IMR-90 (cell line): ENCODE data around the gene HAND2. TPM values are rescaled to one million over a fixed set of nuclear protein-coding genes. Genes with fewer than 3 reads are reported as not detected.

ENCODE experiments used
- ATAC-seq: fragments of 200-7000 bp; cut with Tn5 transposase; 2 replicates; pipeline ENCODE4 v1.9.1; 2020; ENCODE audit warnings: low read depth, mild to moderate bottlenecking, moderate library complexity
- BruUV-seq: library from RNA; stranded (reverse); fragments of 400-500 nt; replicated peaks from 2 replicates; lab custom pipeline; 2021; lab: Mats Ljungman, UMichigan
- CTCF ChIA-PET: fragments of 300-600 bp; formaldehyde crosslinking; extraction: SDS; loops from one replicate; lab custom pipeline; 2021; ENCODE audit warnings: antibody characterized with exemption; lab: Yijun Ruan, JAX
- POLR2A ChIA-PET: fragments of 300-600 bp; sonication (Branson Sonifier 250); formaldehyde crosslinking; loops from one replicate; lab custom pipeline; 2022; ENCODE audit warnings: antibody characterized with exemption; ENCODE audit not compliant: unreplicated experiment; lab: Charles Lee
- DNase-seq: peaks from one replicate; pipeline ENCODE4 v3.0.0; 2013
- H2AFZ ChIP-seq: replicated peaks from 2 replicates; pipeline ENCODE3; 2013; ENCODE audit warnings: low read length, mild to moderate bottlenecking; ENCODE audit not compliant: poor library complexity
- H2AK5ac ChIP-seq: 2 replicates; pipeline ENCODE4 v1.6.1; 2013; ENCODE audit warnings: low read depth, low read length, inconsistent platforms
- H2AK9ac ChIP-seq: replicated peaks from 2 replicates; pipeline ENCODE3; 2013; ENCODE audit warnings: mild to moderate bottlenecking, low read depth, low read length, moderate library complexity; ENCODE audit not compliant: poor library complexity
- H2BK120ac ChIP-seq: 2 replicates; pipeline ENCODE4 v1.6.1; 2013; ENCODE audit warnings: low read depth, low read length, inconsistent platforms
- H2BK15ac ChIP-seq: 3 replicates; pipeline ENCODE4 v1.6.1; 2013; ENCODE audit warnings: low read depth, low read length, inconsistent platforms
- H2BK20ac ChIP-seq: 2 replicates; pipeline ENCODE4 v1.6.1; 2013; ENCODE audit warnings: low read depth, mild to moderate bottlenecking, inconsistent platforms, low read length, moderate library complexity
- H2BK5ac ChIP-seq: 2 replicates; pipeline ENCODE4 v1.6.1; 2013; ENCODE audit warnings: mild to moderate bottlenecking, low read depth, low read length, inconsistent platforms; ENCODE audit not compliant: poor library complexity, severe bottlenecking
- H3K14ac ChIP-seq: replicated peaks from 2 replicates; pipeline ENCODE4 v1.6.1; 2013; ENCODE audit warnings: low read depth, low read length, inconsistent platforms
- H3K18ac ChIP-seq: 2 replicates; pipeline ENCODE4 v1.6.1; 2013; ENCODE audit warnings: low read depth, low read length, control low read depth
- H3K23ac ChIP-seq: 2 replicates; pipeline ENCODE4 v1.6.1; 2013; ENCODE audit warnings: low read depth, low read length, inconsistent platforms
- H3K27ac ChIP-seq: 2 replicates; pipeline ENCODE4 v1.5.1; 2013; ENCODE audit warnings: mild to moderate bottlenecking, control low read depth, low read length; ENCODE audit not compliant: insufficient read depth
- H3K27me3 ChIP-seq: 2 replicates; pipeline ENCODE4 v1.6.1; 2013; ENCODE audit warnings: low read length; ENCODE audit not compliant: control insufficient read depth, insufficient read depth
- H3K36me3 ChIP-seq: 2 replicates; pipeline ENCODE4 v1.6.1; 2013; ENCODE audit warnings: low read length, mixed read lengths; ENCODE audit not compliant: control insufficient read depth, insufficient read depth
- H3K4ac ChIP-seq: 2 replicates; pipeline ENCODE4 v1.6.1; 2013; ENCODE audit warnings: low read depth, low read length, inconsistent platforms
- H3K4me1 ChIP-seq: 2 replicates; pipeline ENCODE4 v1.6.1; 2013; ENCODE audit warnings: low read length, mixed read lengths; ENCODE audit not compliant: control insufficient read depth, insufficient read depth
- H3K4me2 ChIP-seq: 2 replicates; pipeline ENCODE4 v1.6.1; 2013; ENCODE audit warnings: low read depth, mild to moderate bottlenecking, control low read depth, low read length, moderate library complexity
- H3K4me3 ChIP-seq: 2 replicates; pipeline ENCODE4 v1.5.1; 2013; ENCODE audit warnings: low read depth, mild to moderate bottlenecking, control low read depth, low read length, moderate library complexity; ENCODE audit not compliant: insufficient read depth
- H3K56ac ChIP-seq: 2 replicates; pipeline ENCODE4 v1.6.1; 2013; ENCODE audit warnings: low read length, inconsistent platforms; ENCODE audit not compliant: insufficient read depth; ENCODE audit errors: extremely low read depth
- H3K79me1 ChIP-seq, 2 experiments: 2 replicates each; pipeline ENCODE4 v1.6.1; 2013; ENCODE audit warnings: low read length in 2 of 2, inconsistent platforms in 1 of 2, low read depth in 1 of 2
- H3K9ac ChIP-seq: 2 replicates; pipeline ENCODE4 v1.6.1; 2013; ENCODE audit warnings: low read depth, low read length, control low read depth
- H3K9me1 ChIP-seq: 2 replicates; pipeline ENCODE4 v1.6.1; 2013; ENCODE audit warnings: low read length, inconsistent platforms; ENCODE audit not compliant: insufficient read depth
- H3K9me3 ChIP-seq: 2 replicates; pipeline ENCODE4 v1.6.1; 2013; ENCODE audit warnings: low read length; ENCODE audit not compliant: control insufficient read depth, insufficient read depth
- H4K20me1 ChIP-seq: 2 replicates; pipeline ENCODE4 v1.6.1; 2013; ENCODE audit warnings: low read length, inconsistent platforms; ENCODE audit not compliant: insufficient read depth
- H4K5ac ChIP-seq: 2 replicates; pipeline ENCODE4 v1.6.1; 2013; ENCODE audit warnings: mild to moderate bottlenecking, low read depth, low read length, control low read depth
- H4K8ac ChIP-seq, 2 experiments: 2 replicates each; pipeline ENCODE4 v1.6.1; 2013; ENCODE audit warnings: low read depth in 2 of 2, low read length in 2 of 2, control low read depth in 1 of 2, inconsistent platforms in 1 of 2
- H4K91ac ChIP-seq: 2 replicates; pipeline ENCODE4 v1.6.1; 2013; ENCODE audit warnings: low read depth, low read length, inconsistent platforms; ENCODE audit not compliant: insufficient read depth
- CEBPB ChIP-seq: IDR thresholded peaks from 2 replicates; pipeline ENCODE4 v1.6.1; 2012; ENCODE audit warnings: low read depth, low read length, improper control_type of control experiment
- CTCF ChIP-seq: conservative IDR thresholded peaks from 2 replicates; pipeline ENCODE4 v1.5.1; 2012; ENCODE audit warnings: mild to moderate bottlenecking, low read depth, low read length, improper control_type of control experiment
- ELK1 ChIP-seq: fragments of 150-350 bp; IDR thresholded peaks from 2 replicates; pipeline ENCODE4 v1.6.1; 2016; ENCODE audit warnings: low read depth, mild to moderate bottlenecking, low read length, moderate library complexity, borderline replicate concordance
- NFE2L2 ChIP-seq: fragments of 150-350 bp; IDR thresholded peaks from 2 replicates; pipeline ENCODE4 v1.6.1; 2016; ENCODE audit warnings: low read depth, mild to moderate bottlenecking, low read length
- POLR2A ChIP-seq: IDR thresholded peaks from 2 replicates; pipeline ENCODE4 v1.6.1; 2012; ENCODE audit warnings: mild to moderate bottlenecking, low read depth, low read length
- RAD21 ChIP-seq: IDR thresholded peaks from 2 replicates; pipeline ENCODE4 v1.6.1; 2012; ENCODE audit warnings: low read length, improper control_type of control experiment
- RFX5 ChIP-seq: IDR thresholded peaks from 2 replicates; pipeline ENCODE4 v1.8.0; 2012; ENCODE audit warnings: low read depth, mild to moderate bottlenecking, low read length, moderate library complexity
- SMC3 ChIP-seq: fragments of 150-350 bp; IDR thresholded peaks from 2 replicates; pipeline ENCODE4 v1.6.1; 2016; ENCODE audit warnings: low read depth, mild to moderate bottlenecking, antibody characterized with exemption, low read length, moderate library complexity
- WGBS, 2 experiments: methylation state at CpG; one replicate each; pipeline versions ENCODE4 v1.1.5 to v1.1.7; 2013; ENCODE audit warnings: missing lambda C conversion rate in 2 of 2; ENCODE audit not compliant: insufficient read length in 1 of 2; ENCODE audit errors: extremely low coverage in 2 of 2; 5-methylcytosine and 5-hydroxymethylcytosine counted together
- dilution Hi-C: fragments of 300-500 bp; cut with HindIII; formaldehyde crosslinking; loops from one replicate; pipeline ENCODE4 v1.14.3; 2018; ENCODE audit warnings: low sequenced_read_pairs; ENCODE audit not compliant: unreplicated experiment
- in situ Hi-C: fragments of 300-500 bp; cut with MboI; formaldehyde crosslinking; loops from 3 replicates; pipeline ENCODE4 v1.14.3; 2019; ENCODE audit warnings: low sequenced_read_pairs, inconsistent platforms, mixed read lengths
- intact Hi-C: fragments of 100-400 bp; cut with micrococcal nuclease; formaldehyde crosslinking; loops from 2 replicates; pipeline ENCODE4 v1.10.0; 2022
- polyA plus RNA-seq, 3 experiments: library from polyadenylated mRNA; depleted of rRNA; stranded (reverse); fragments of >200 nt; gene quantifications; 2 replicates each; pipeline ENCODE4 v1.2.3, GENCODE V29; 2012; ENCODE audit warnings: low replicate concordance in 1 of 3
- total RNA-seq: library from RNA; depleted of rRNA; stranded (reverse); fragments of >200 nt; gene quantifications from 2 replicates; pipeline ENCODE4 v1.2.3, GENCODE V29; 2012

Gene HAND2
- total and polyA plus RNA-seq, 2 of the 4 experiments (the other 2 are of a cell fraction), result 0.36 to 0.97 TPM

GRCh38 chr4:173505924-173506518 lies 24.0 kb downstream of the HAND2 start:
- H3K9me3 ChIP-seq, result peaks cover 19% of the 10 kb centered on the region
- H2AK5ac ChIP-seq, result no peak overlapping the region
- no peak overlapping the region for H2BK15ac ChIP-seq
- no peak overlapping the region for H4K91ac ChIP-seq
- H3K18ac ChIP-seq, result no peak overlapping the region
- H2AK9ac ChIP-seq, result no peak overlapping the region
- no peak overlapping the region for H3K9ac ChIP-seq
- no peaks in the 10 kb centered on the region for H3K36me3 ChIP-seq
- no peak overlapping the region for H3K4ac ChIP-seq
- in situ Hi-C loops (loop anchor here (10.0 to 25.0 kb wide), 3 partner anchors 479 to 806 kb away; no protein-coding TSS in a partner anchor), intact Hi-C loops (loop anchor here (1.0 kb wide), 5 partner anchors 242 to 813 kb away; no protein-coding TSS in a partner anchor), dilution Hi-C loops (no loop called here)
- H4K20me1 ChIP-seq, result no peaks in the 10 kb centered on the region
- no peaks in the 10 kb centered on the region for H3K79me1 ChIP-seq
- DNase-seq (peak; percentile 45), ATAC-seq (peak; percentile 96)
- no peak overlapping the region for H2BK5ac ChIP-seq
- H3K9me1 ChIP-seq, result no peaks in the 10 kb centered on the region
- H3K27ac ChIP-seq, result no peak overlapping the region
- no peak overlapping the region for H4K5ac ChIP-seq
- H3K56ac ChIP-seq, result no peak overlapping the region
- no peak overlapping the region for H3K4me3 ChIP-seq
- WGBS, 2 experiments, result 80% methylated on average over 2 of the region's 9 CpGs; no CpG with 5 or more reads in 1 of the 2 experiments
- H3K4me2 ChIP-seq, result no peak overlapping the region
- BruUV-seq, result no TSS peak
- POLR2A ChIA-PET, result no interaction called here
- H2BK20ac ChIP-seq, result no peak overlapping the region
- peaks cover 82% of the 10 kb centered on the region for H3K27me3 ChIP-seq
- H3K14ac ChIP-seq, result no peak overlapping the region
- TF ChIP-seq CTCF (peak; percentile 79), POLR2A (no peak), CEBPB (no peak), SMC3 (peak; percentile 69), RFX5 (no peak), RAD21 (peak; percentile 85), NFE2L2 (no peak), ELK1 (no peak)
- H2BK120ac ChIP-seq, result no peak overlapping the region
- CTCF ChIA-PET, result interaction anchor here (0.5 to 1.4 kb wide), 7 partner anchors 322 to 1521 kb away, joined by 3 to 5 read pairs (median 3); no protein-coding TSS in a partner anchor
- no peak overlapping the region for H4K8ac ChIP-seq
- no peak overlapping the region for H3K23ac ChIP-seq
- H3K4me1 ChIP-seq, result no peaks in the 10 kb centered on the region
- peak overlapping the region; percentile 40 for H2AFZ ChIP-seq
